Measurements from ENCODE around the gene KRTAP19-2. TPM values are rescaled to one million over a fixed set of nuclear protein-coding genes. Genes with fewer than 3 reads are reported as not detected.
"Not testable (repeated sequence)": the region's sequence is repeated elsewhere in the genome, so short reads cannot be mapped to it uniquely, and the experiment has no call there.

Gene KRTAP19-2
- total RNA-seq = not detected

GRCh38 chr21:30487336-30487735, at the start of gene KRTAP19-2:
KRTAP19-2 (minus strand) TSS chr21:30487436; CDS start chr21:30487348, 88 bp downstream.
- H3K4me1 Mint-ChIP-seq (ENCODE audit: low read depth) = no peaks in the 10 kb centered on the region

GRCh38 chr21:30518876-30519275, 31.6 kb upstream of the KRTAP19-2 start:
- intact Hi-C loops (cut with micrococcal nuclease) = no loop called here
- no peaks in the 10 kb centered on the region for H3K4me1 Mint-ChIP-seq (ENCODE audit: low read depth)
- DNase-seq = no peak
- no peak overlapping the region for H3K27ac Mint-ChIP-seq
- ChIA-PET POLR2A (no interaction called here), CTCF (no interaction called here)
- H3K4me3 Mint-ChIP-seq = no peak overlapping the region
- H3K27me3 Mint-ChIP-seq = no peaks in the 10 kb centered on the region
- H3K36me3 Mint-ChIP-seq = no peaks in the 10 kb centered on the region
- H3K9me3 Mint-ChIP-seq = peaks cover 4% of the 10 kb centered on the region

More at GRCh38 chr21:30487336-30487735, at the start of gene KRTAP19-2:
- no peaks in the 10 kb centered on the region for H3K36me3 Mint-ChIP-seq
- intact Hi-C loops (cut with micrococcal nuclease) = no loop called here
- H3K27ac Mint-ChIP-seq = no peak within 1 kb of the TSS
- no peak within 1 kb of the TSS for H3K4me3 Mint-ChIP-seq
- POLR2A ChIA-PET = interaction anchor here (0.6 kb wide), 1 partner anchor 8 kb away, joined by 3 read pairs; no protein-coding TSS in a partner anchor
- CTCF ChIA-PET = no interaction called here
- DNase-seq = no peak
- H3K9me3 Mint-ChIP-seq = peaks cover 23% of the 10 kb centered on the region
- H3K27me3 Mint-ChIP-seq = no peaks in the 10 kb centered on the region

- POLR2A ChIA-PET = no interaction called here
- intact Hi-C loops (cut with micrococcal nuclease) = no loop called here
Measured at GRCh38 chr21:30515681-30516080, 28.4 kb upstream of the KRTAP19-2 start.

GRCh38 chr21:30505621-30506205, 18.5 kb upstream of the KRTAP19-2 start:
- H3K4me1 Mint-ChIP-seq (ENCODE audit: low read depth); H3K27me3 Mint-ChIP-seq; POLR2A ChIA-PET; H3K27ac Mint-ChIP-seq; H3K9me3 Mint-ChIP-seq; H3K4me3 Mint-ChIP-seq; H3K36me3 Mint-ChIP-seq: not testable (repeated sequence)
- CTCF ChIA-PET = interaction anchor here (0.9 to 2.0 kb wide), 8 partner anchors 12 to 582 kb away, joined by 3 to 7 read pairs (median 3); partner anchors contain the start of gene KRTAP19-3
- DNase-seq = peak; percentile 13
- intact Hi-C loops (cut with micrococcal nuclease) = loop anchor here (1.0 kb wide), 2 partner anchors 229 to 581 kb away; no protein-coding TSS in a partner anchor

More at GRCh38 chr21:30515681-30516080, 28.4 kb upstream of the KRTAP19-2 start:
- H3K4me3 Mint-ChIP-seq = no peak overlapping the region
- no peaks in the 10 kb centered on the region for H3K27me3 Mint-ChIP-seq
- no peaks in the 10 kb centered on the region for H3K4me1 Mint-ChIP-seq (ENCODE audit: low read depth)
- CTCF ChIA-PET = no interaction called here
- H3K36me3 Mint-ChIP-seq = no peaks in the 10 kb centered on the region
- no peaks in the 10 kb centered on the region for H3K9me3 Mint-ChIP-seq
- no peak overlapping the region for H3K27ac Mint-ChIP-seq
- DNase-seq = no peak

- Mint-ChIP-seq H3K4me1 (ENCODE audit: low read depth) (no peaks in the 10 kb centered on the region), H3K9me3 (no peaks in the 10 kb centered on the region), H3K27me3 (peaks cover 3% of the 10 kb centered on the region), H3K36me3 (no peaks in the 10 kb centered on the region), H3K4me3 (no peak within 1 kb of the TSS), H3K27ac (no peak within 1 kb of the TSS)
- no peak for DNase-seq
- ChIA-PET POLR2A (no interaction called here), CTCF (no interaction called here)
- intact Hi-C loops (cut with micrococcal nuclease) = no loop called here
Measured at GRCh38 chr21:30502041-30502440, 14.8 kb upstream of the KRTAP19-2 start, which contains the start of gene KRTAP19-5. KRTAP19-5 (minus strand) TSS chr21:30502141; CDS start chr21:30502090, 51 bp downstream.

GRCh38 chr21:30497065-30497464, 9.8 kb upstream of the KRTAP19-2 start, which contains the start of gene KRTAP19-4:
KRTAP19-4 (minus strand) TSS chr21:30497165; CDS start chr21:30497110, 55 bp downstream.
- no peaks in the 10 kb centered on the region for H3K4me1 Mint-ChIP-seq (ENCODE audit: low read depth)
- peaks cover 2% of the 10 kb centered on the region for H3K27me3 Mint-ChIP-seq
- no peak within 1 kb of the TSS for H3K27ac Mint-ChIP-seq
- H3K4me3 Mint-ChIP-seq = no peak within 1 kb of the TSS
- ChIA-PET CTCF (no interaction called here), POLR2A (no interaction called here)
- no peaks in the 10 kb centered on the region for H3K9me3 Mint-ChIP-seq
- intact Hi-C loops (cut with micrococcal nuclease) = no loop called here
- no peak for DNase-seq
- H3K36me3 Mint-ChIP-seq = no peaks in the 10 kb centered on the region

- Mint-ChIP-seq H3K27me3 (no peaks in the 10 kb centered on the region), H3K4me1 (ENCODE audit: low read depth) (no peaks in the 10 kb centered on the region), H3K36me3 (no peaks in the 10 kb centered on the region), H3K27ac (no peak within 1 kb of the TSS), H3K4me3 (no peak within 1 kb of the TSS), H3K9me3 (peaks cover 2% of the 10 kb centered on the region)
- POLR2A ChIA-PET = no interaction called here
- no peak for DNase-seq
- CTCF ChIA-PET = interaction anchor here (1.1 kb wide), 1 partner anchor 13 kb away, joined by 3 read pairs; no protein-coding TSS in a partner anchor
- intact Hi-C loops (cut with micrococcal nuclease) = no loop called here
Measured at GRCh38 chr21:30491963-30492428, 4.8 kb upstream of the KRTAP19-2 start, which contains the start of gene KRTAP19-3. KRTAP19-3 (minus strand) TSS chr21:30492013; CDS start chr21:30491957, 56 bp downstream.

- peaks cover 23% of the 10 kb centered on the region for H3K9me3 Mint-ChIP-seq
- no peak overlapping the region for H3K27ac Mint-ChIP-seq
- intact Hi-C loops (cut with micrococcal nuclease) = no loop called here
- DNase-seq = no peak
- ChIA-PET CTCF (interaction anchor here (1.4 kb wide), 1 partner anchor 21 kb away, joined by 3 read pairs; no protein-coding TSS in a partner anchor), POLR2A (no interaction called here)
- H3K27me3 Mint-ChIP-seq = no peaks in the 10 kb centered on the region
- H3K36me3 Mint-ChIP-seq = no peaks in the 10 kb centered on the region
- H3K4me3 Mint-ChIP-seq = no peak overlapping the region
- no peaks in the 10 kb centered on the region for H3K4me1 Mint-ChIP-seq (ENCODE audit: low read depth)
Measured at GRCh38 chr21:30486180-30486579, 1.1 kb downstream of the KRTAP19-2 start.

- Mint-ChIP-seq H3K27me3 (no peaks in the 10 kb centered on the region), H3K9me3 (peaks cover 22% of the 10 kb centered on the region), H3K27ac (no peak overlapping the region), H3K36me3 (no peaks in the 10 kb centered on the region), H3K4me3 (no peak overlapping the region), H3K4me1 (ENCODE audit: low read depth) (no peaks in the 10 kb centered on the region)
- POLR2A ChIA-PET = no interaction called here
- no peak for DNase-seq
- CTCF ChIA-PET = no interaction called here
- intact Hi-C loops (cut with micrococcal nuclease) = no loop called here
Measured at GRCh38 chr21:30482130-30482529, 5.1 kb downstream of the KRTAP19-2 start.

GRCh38 chr21:30480145-30480544, 7.1 kb downstream of the KRTAP19-2 start, which contains the start of gene KRTAP19-1:
KRTAP19-1 (minus strand) TSS chr21:30480367; CDS start chr21:30480317, 50 bp downstream.
- H3K9me3 Mint-ChIP-seq = peaks cover 3% of the 10 kb centered on the region

GRCh38 chr21:30479259-30479658, 8.0 kb downstream of the KRTAP19-2 start:
- ChIA-PET CTCF (no interaction called here), POLR2A (interaction anchor here (0.6 kb wide), 1 partner anchor 8 kb away, joined by 3 read pairs; the partner anchor contains the start of gene KRTAP19-2)
- DNase-seq = no peak
- no peaks in the 10 kb centered on the region for H3K27me3 Mint-ChIP-seq
- no peaks in the 10 kb centered on the region for H3K36me3 Mint-ChIP-seq
- H3K27ac Mint-ChIP-seq = no peak overlapping the region
- no peak overlapping the region for H3K4me3 Mint-ChIP-seq
- no peaks in the 10 kb centered on the region for H3K4me1 Mint-ChIP-seq (ENCODE audit: low read depth)
- H3K9me3 Mint-ChIP-seq = no peaks in the 10 kb centered on the region
- intact Hi-C loops (cut with micrococcal nuclease) = no loop called here

More at GRCh38 chr21:30480145-30480544, 7.1 kb downstream of the KRTAP19-2 start, which contains the start of gene KRTAP19-1:
- CTCF ChIA-PET = no interaction called here
- Mint-ChIP-seq H3K4me1 (ENCODE audit: low read depth) (no peaks in the 10 kb centered on the region), H3K27me3 (no peaks in the 10 kb centered on the region), H3K4me3 (no peak within 1 kb of the TSS), H3K27ac (no peak within 1 kb of the TSS), H3K36me3 (no peaks in the 10 kb centered on the region)
- intact Hi-C loops (cut with micrococcal nuclease) = no loop called here
- POLR2A ChIA-PET = no interaction called here
- no peak for DNase-seq

- no peaks in the 10 kb centered on the region for H3K4me1 Mint-ChIP-seq (ENCODE audit: low read depth)
- no peaks in the 10 kb centered on the region for H3K9me3 Mint-ChIP-seq
- POLR2A ChIA-PET = no interaction called here
- H3K4me3 Mint-ChIP-seq = no peak overlapping the region
- no peaks in the 10 kb centered on the region for H3K36me3 Mint-ChIP-seq
- intact Hi-C loops (cut with micrococcal nuclease) = no loop called here
- CTCF ChIA-PET = no interaction called here
- H3K27ac Mint-ChIP-seq = no peak overlapping the region
- H3K27me3 Mint-ChIP-seq = no peaks in the 10 kb centered on the region
- no peak for DNase-seq
Measured at GRCh38 chr21:30478004-30478403, 9.2 kb downstream of the KRTAP19-2 start.

Data from activated CD4-positive, alpha-beta memory T cell treated with anti-CD3 and anti-CD28 coated beads for 36 hours (primary cell).